Skeletal muscle tissue (tissue), 4 donors: ENCODE data around the gene LRP1B. TPM values are rescaled to one million over a fixed set of nuclear protein-coding genes. Genes with fewer than 3 reads are reported as not detected.

Experiments used
- H3K27ac ChIP-seq: one replicate; pipeline ENCODE4 v1.7.0; 2013; ENCODE audit warnings: mild to moderate bottlenecking, low read depth, low read length, inconsistent platforms
- H3K27me3 ChIP-seq, 3 donors: one replicate each; pipeline ENCODE4 v1.7.0; 2013; ENCODE audit warnings: low read length in 3 of 3; ENCODE audit not compliant: control insufficient read depth in 3 of 3, insufficient read depth in 3 of 3
- H3K36me3 ChIP-seq, 3 donors: one replicate each; pipeline ENCODE4 v1.7.0; 2013; ENCODE audit warnings: low read length in 3 of 3; ENCODE audit not compliant: control insufficient read depth in 3 of 3, insufficient read depth in 3 of 3
- H3K4me1 ChIP-seq, 3 donors: one replicate each; pipeline ENCODE4 v1.7.0; 2013; ENCODE audit warnings: low read length in 3 of 3, mild to moderate bottlenecking in 3 of 3; ENCODE audit not compliant: control insufficient read depth in 3 of 3, insufficient read depth in 3 of 3
- H3K4me3 ChIP-seq, 3 donors: one replicate each; pipeline ENCODE4 v1.7.0; 2013; ENCODE audit warnings: low read length in 3 of 3
- H3K9ac ChIP-seq, 3 donors: one replicate each; pipeline ENCODE4 v1.7.0; 2013; ENCODE audit warnings: low read length in 3 of 3, mild to moderate bottlenecking in 3 of 3, moderate library complexity in 2 of 3, low read depth in 1 of 3
- H3K9me3 ChIP-seq, 3 donors: one replicate each; pipeline ENCODE4 v1.7.0; 2013; ENCODE audit warnings: low read length in 3 of 3; ENCODE audit not compliant: control insufficient read depth in 3 of 3
- total RNA-seq: library from RNA; depleted of rRNA; stranded (reverse); fragments of >200 nt; gene quantifications from one replicate; pipeline ENCODE4 v1.2.3, GENCODE V29; 2014
- donor health status: Osteomylitis.

The LRP1B gene
- total RNA-seq, 1 donor from 2014 or later, result 2.6 TPM

GRCh38 chr2:140595107-140595506 lies 1535.7 kb downstream of the LRP1B start:
- H3K27ac ChIP-seq, result no peak overlapping the region
- H3K27me3 ChIP-seq, result no peaks in the 10 kb centered on the region
- no peaks in the 10 kb centered on the region for H3K36me3 ChIP-seq
- H3K9me3 ChIP-seq, result no peaks in the 10 kb centered on the region
- no peak overlapping the region for H3K4me3 ChIP-seq
- no peaks in the 10 kb centered on the region for H3K4me1 ChIP-seq
- H3K9ac ChIP-seq, result no peak overlapping the region

- H3K9me3 ChIP-seq, result no peaks in the 10 kb centered on the region
- no peaks in the 10 kb centered on the region for H3K36me3 ChIP-seq
- no peaks in the 10 kb centered on the region for H3K4me1 ChIP-seq
- no peaks in the 10 kb centered on the region for H3K27me3 ChIP-seq
- no peak overlapping the region for H3K9ac ChIP-seq
- no peak overlapping the region for H3K27ac ChIP-seq
- H3K4me3 ChIP-seq, result no peak overlapping the region
Observed at GRCh38 chr2:140593132-140593531, 1537.7 kb downstream of the LRP1B start.

GRCh38 chr2:140589696-140590095 lies 1541.1 kb downstream of the LRP1B start:
- Histone ChIP-seq H3K9ac (no peak overlapping the region), H3K27ac (no peak overlapping the region), H3K4me1 (no peaks in the 10 kb centered on the region), H3K4me3 (no peak overlapping the region), H3K36me3 (no peaks in the 10 kb centered on the region), H3K27me3 (no peaks in the 10 kb centered on the region), H3K9me3 (no peaks in the 10 kb centered on the region)

GRCh38 chr2:140589273-140589672 lies 1541.5 kb downstream of the LRP1B start:
- H3K27me3 ChIP-seq, result no peaks in the 10 kb centered on the region
- H3K9me3 ChIP-seq, result no peaks in the 10 kb centered on the region
- H3K27ac ChIP-seq, result no peak overlapping the region
- H3K36me3 ChIP-seq, result no peaks in the 10 kb centered on the region
- no peak overlapping the region for H3K9ac ChIP-seq
- H3K4me3 ChIP-seq, result no peak overlapping the region
- H3K4me1 ChIP-seq, result no peaks in the 10 kb centered on the region

GRCh38 chr2:140586379-140586778 lies 1544.4 kb downstream of the LRP1B start:
- Histone ChIP-seq H3K36me3 (no peaks in the 10 kb centered on the region), H3K4me3 (no peak overlapping the region), H3K9ac (no peak overlapping the region), H3K9me3 (no peaks in the 10 kb centered on the region), H3K4me1 (no peaks in the 10 kb centered on the region), H3K27me3 (no peaks in the 10 kb centered on the region), H3K27ac (no peak overlapping the region)

GRCh38 chr2:140585016-140585415 lies 1545.8 kb downstream of the LRP1B start:
- no peak overlapping the region for H3K9ac ChIP-seq
- H3K27ac ChIP-seq, result no peak overlapping the region
- H3K36me3 ChIP-seq, result no peaks in the 10 kb centered on the region
- H3K4me1 ChIP-seq, result no peaks in the 10 kb centered on the region
- H3K4me3 ChIP-seq, result no peak overlapping the region
- H3K9me3 ChIP-seq, result no peaks in the 10 kb centered on the region
- H3K27me3 ChIP-seq, result no peaks in the 10 kb centered on the region

GRCh38 chr2:140584471-140584870 lies 1546.3 kb downstream of the LRP1B start:
- H3K27ac ChIP-seq, result no peak overlapping the region
- no peaks in the 10 kb centered on the region for H3K9me3 ChIP-seq
- no peak overlapping the region for H3K9ac ChIP-seq
- no peaks in the 10 kb centered on the region for H3K4me1 ChIP-seq
- H3K27me3 ChIP-seq, result no peaks in the 10 kb centered on the region
- H3K36me3 ChIP-seq, result no peaks in the 10 kb centered on the region
- H3K4me3 ChIP-seq, result no peak overlapping the region

GRCh38 chr2:140580532-140581151 lies 1550.2 kb downstream of the LRP1B start:
- no peak overlapping the region for H3K4me3 ChIP-seq
- no peaks in the 10 kb centered on the region for H3K36me3 ChIP-seq
- H3K9me3 ChIP-seq, result no peaks in the 10 kb centered on the region
- no peak overlapping the region for H3K27ac ChIP-seq
- no peaks in the 10 kb centered on the region for H3K4me1 ChIP-seq
- no peaks in the 10 kb centered on the region for H3K27me3 ChIP-seq
- no peak overlapping the region for H3K9ac ChIP-seq

GRCh38 chr2:140577453-140577852 lies 1553.4 kb downstream of the LRP1B start:
- no peak overlapping the region for H3K27ac ChIP-seq
- no peaks in the 10 kb centered on the region for H3K9me3 ChIP-seq
- H3K9ac ChIP-seq, result no peak overlapping the region
- H3K27me3 ChIP-seq, result no peaks in the 10 kb centered on the region
- H3K36me3 ChIP-seq, result no peaks in the 10 kb centered on the region
- H3K4me1 ChIP-seq, result no peaks in the 10 kb centered on the region
- no peak overlapping the region for H3K4me3 ChIP-seq

- H3K9ac ChIP-seq, result no peak overlapping the region
- no peaks in the 10 kb centered on the region for H3K4me1 ChIP-seq
- no peak overlapping the region for H3K27ac ChIP-seq
- H3K4me3 ChIP-seq, result no peak overlapping the region
- H3K9me3 ChIP-seq, result no peaks in the 10 kb centered on the region
- no peaks in the 10 kb centered on the region for H3K27me3 ChIP-seq
- no peaks in the 10 kb centered on the region for H3K36me3 ChIP-seq
Observed at GRCh38 chr2:140567734-140568133, 1563.1 kb downstream of the LRP1B start.
